LHCN-M2 (cell line): Measurements from ENCODE around the gene JRKL. TPM values are rescaled to one million over a fixed set of nuclear protein-coding genes. Genes with fewer than 3 reads are reported as not detected.

Source experiments
- DNase-seq: peaks from one replicate; pipeline ENCODE4 v3.0.0-alpha.2; 2012; ENCODE audit warnings: low read depth
- polyA plus RNA-seq: library from polyadenylated mRNA; unstranded; fragments of >200 nt; gene quantifications from one replicate; pipeline ENCODE4 v1.2.1, GENCODE V29; 2012; ENCODE audit warnings: missing spikeins
- total RNA-seq: library from RNA; depleted of rRNA; stranded (reverse); fragments of >200 nt; gene quantifications from 2 replicates; pipeline ENCODE4 v1.2.3, GENCODE V29; 2014; rRNA removed

The JRKL gene
- total RNA-seq: 6.6 and 7.3 TPM in 2 replicates
- polyA plus RNA-seq: 4.0 TPM

GRCh38 chr11:96389720-96390487 is at the start of gene JRKL, which contains the start of gene CCDC82:
JRKL (plus strand) TSS chr11:96390013; CDS start chr11:96390650, 637 bp downstream.
CCDC82 (minus strand) TSS chr11:96389912; CDS start chr11:96384747, 5,165 bp downstream.
- DNase-seq: peak; percentile 92

- DNase-seq: no peak
These were observed 49.3 kb upstream of the JRKL start for GRCh38 chr11:96340555-96340885.

GRCh38 chr11:96341211-96342013 is 48.4 kb upstream of the JRKL start:
- DNase-seq: peak; percentile 57

DNA sequence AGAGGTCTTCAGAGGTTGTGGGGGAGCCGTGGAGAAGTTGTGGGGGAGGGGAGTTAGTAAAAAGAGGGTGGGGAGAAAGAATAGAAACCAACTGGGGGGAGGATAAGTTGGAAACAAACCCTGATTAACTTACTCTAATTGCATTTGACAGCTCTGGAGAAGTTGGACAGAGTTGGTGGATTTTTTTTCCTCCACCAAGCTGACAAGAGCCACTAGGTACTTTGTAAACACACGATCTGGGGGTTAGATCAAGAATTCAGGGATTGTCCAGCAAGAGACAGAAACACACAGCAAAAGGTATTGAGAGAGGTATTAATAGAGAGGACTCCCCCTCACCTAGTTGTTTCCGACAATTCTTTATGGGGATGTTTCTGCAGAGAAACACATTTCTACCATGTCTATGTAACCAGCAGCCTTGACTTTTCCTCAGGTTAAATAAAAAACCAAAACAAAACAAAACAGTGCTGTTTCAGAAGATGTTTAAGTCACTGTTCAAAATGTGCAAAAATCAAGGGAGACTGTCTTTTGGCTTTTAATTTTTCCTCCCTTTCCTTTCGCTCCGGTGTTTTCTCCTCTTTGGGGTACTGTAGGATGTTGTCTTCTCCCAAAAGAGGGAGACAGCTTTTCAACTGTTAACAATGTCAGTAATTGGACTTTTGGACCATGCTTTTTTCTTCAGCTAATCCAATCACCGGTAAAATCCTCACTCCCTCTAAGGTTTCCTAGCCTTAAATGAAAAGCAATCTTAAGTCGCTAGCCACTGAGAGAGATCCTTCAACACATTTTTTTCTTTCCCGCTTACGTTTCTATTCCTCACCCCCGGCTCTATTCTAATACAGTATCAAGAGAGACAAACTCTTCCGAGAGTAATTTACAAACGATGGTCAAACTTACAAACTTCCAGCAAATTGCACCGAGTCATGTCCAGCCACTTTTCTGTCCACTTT is 47.5 kb upstream of the JRKL start:
- DNase-seq: no peak

DNA sequence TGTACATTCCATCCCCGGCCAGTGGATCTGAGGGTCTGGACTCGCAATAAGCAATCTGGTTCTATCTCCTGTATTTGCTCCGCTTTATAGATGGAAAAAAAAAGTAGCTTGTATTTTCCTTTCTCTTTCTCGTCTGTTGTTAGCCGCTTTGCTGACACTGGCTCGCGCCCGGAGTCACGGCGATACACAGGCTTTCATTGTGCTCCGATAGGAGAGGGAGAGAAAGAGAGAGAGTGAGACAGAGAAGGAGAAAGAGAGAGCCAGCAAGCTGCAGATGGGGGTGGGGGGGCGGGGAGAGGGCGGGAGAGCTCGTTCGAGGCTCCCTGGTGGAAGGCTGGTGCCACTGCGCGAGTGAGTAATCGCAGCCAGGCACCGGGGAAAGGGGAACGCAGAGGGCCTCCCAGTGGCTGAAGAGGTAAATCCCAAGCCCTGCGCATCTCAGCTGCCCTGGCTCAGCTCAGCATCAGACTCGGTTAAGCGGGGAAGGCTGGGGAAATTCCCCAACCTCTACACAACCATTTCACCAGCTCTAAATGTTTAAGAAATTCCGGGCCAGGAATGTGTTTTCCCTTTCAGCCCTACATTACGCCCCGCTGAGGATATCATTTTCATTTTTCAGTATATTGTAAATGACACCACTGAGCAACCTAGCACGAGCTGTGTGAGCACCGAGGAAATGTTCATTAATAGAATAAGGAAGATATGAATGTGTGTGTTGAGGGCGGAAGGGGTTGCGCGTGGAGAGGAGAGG is 46.7 kb upstream of the JRKL start, which contains the start of gene MAML2:
MAML2 (minus strand) TSS at position 235 of the 751 bp plus-strand sequence. CDS start 1,300 bp downstream, outside the sequence.
- DNase-seq: peak; percentile 92

DNA sequence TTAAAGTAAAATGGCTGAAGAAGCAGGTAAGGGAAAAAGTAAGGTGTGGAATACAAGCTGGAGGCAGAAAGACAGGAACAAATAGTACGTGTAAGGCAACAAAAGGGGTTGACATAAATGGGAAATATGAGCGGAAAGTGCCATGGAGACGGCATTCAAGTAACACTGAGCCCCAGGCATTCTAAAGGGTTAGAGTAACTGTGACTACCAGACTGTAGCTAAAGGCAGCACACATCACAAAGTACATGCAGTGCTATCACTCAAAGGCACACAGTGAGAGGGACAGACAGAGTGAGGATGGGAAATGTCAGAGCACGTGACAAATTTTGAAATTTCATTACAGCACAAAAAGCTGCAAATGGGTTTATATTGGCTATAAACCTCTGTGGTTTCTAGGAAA is 33.0 kb upstream of the JRKL start:
- DNase-seq: no peak

- no peak for DNase-seq
These were observed 32.0 kb upstream of the JRKL start for GRCh38 chr11:96357794-96358193.

- no peak for DNase-seq
These were observed 31.5 kb upstream of the JRKL start for GRCh38 chr11:96358321-96358720.

DNA sequence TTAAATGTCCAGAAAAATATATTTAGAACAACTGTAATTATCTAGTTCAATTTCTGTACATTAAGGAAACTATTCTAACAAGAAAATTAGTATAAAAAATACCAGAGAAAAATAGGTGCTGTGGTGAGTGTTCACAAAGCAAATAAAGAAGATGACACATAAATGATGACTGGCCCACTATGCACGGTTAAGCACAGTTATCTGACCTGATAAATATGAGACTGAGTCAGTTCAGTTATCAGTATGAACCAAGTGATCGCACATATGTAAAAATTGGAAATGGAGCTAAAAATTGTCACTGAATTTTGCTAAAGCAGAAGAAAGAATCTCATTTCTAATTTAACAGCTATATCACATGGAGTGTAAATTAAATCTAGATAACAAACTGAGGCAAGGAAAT is 28.0 kb upstream of the JRKL start:
- DNase-seq: peak; percentile 3

DNA sequence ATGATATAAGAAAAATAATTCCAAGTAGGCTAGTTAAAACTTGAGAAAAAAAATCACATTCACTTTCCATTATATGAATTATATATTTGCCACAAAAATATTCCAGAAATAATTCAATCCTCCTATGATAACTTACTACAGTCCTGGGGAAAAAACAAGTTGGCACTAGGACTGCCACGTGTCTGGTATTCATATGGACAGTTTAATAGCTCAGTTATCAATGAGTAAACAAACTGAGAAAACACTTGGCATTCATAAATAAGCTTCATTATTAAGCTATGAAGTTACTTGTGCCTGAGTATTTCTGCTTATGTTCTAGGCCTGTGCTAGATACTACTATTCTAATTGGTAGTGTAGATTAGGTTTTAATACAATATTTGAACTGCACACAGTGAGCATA is 24.3 kb upstream of the JRKL start:
- DNase-seq: no peak

- no peak for DNase-seq
These were observed 23.8 kb upstream of the JRKL start for GRCh38 chr11:96366024-96366423.

GRCh38 chr11:96367342-96367741 is 22.5 kb upstream of the JRKL start:
- no peak for DNase-seq

DNA sequence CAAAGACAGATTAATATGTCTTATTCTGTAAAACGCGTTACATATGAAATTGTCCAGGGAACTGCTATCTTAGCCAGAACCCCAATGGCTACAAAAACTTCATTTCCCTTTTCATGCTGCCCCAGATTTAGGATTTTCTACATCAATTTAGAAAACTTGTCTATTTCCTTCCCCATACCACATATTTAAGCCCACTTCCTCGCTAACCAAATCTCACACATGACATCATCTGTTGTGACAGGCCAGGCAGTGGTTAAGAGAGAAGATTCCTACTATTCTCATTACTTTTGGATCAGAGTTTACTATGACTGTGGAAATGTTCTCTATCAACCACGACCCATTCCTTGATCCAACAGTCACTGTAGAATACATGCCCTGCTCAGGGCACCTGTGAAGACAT is 16.0 kb upstream of the JRKL start:
- no peak for DNase-seq

- DNase-seq: no peak
These were observed 13.0 kb upstream of the JRKL start for GRCh38 chr11:96376796-96377195.

DNA sequence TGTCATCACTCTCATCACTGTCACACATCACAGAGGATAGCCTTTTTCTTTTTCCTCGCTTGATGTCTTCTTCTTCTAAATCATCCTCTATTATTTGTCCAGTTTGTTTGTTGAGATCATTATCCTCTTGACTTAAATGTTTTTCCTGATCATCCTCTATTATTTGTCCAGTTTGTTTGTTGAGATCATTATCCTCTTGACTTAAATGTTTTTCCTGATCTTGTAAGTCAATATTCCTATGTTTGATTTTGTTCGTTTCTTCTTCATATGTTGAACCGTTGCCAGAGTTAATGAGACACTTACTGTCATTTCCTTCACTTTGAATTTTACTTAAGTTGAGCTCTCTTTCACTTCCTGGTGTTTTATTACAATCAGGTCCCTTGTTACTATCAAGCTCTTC is 5.7 kb upstream of the JRKL start:
- no peak for DNase-seq

DNA sequence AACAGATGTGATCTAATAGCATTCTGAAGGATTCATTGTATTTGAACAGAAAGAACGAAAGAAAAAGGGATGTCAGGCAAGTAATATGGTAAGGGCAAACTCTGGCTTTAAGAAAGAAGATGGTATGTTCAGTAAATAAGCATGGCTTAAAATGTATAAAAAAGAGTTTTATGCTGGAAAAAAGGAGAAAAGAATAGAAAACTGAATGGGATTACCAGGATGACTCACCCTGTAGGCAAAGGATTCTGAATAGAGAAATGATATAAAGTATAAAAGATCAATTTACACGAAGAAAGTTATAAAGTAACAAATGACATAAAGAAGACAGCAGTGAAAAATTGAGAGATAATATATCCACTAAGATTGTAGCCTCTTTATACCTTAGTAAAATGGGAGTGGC is 4.6 kb upstream of the JRKL start:
- no peak for DNase-seq

DNA sequence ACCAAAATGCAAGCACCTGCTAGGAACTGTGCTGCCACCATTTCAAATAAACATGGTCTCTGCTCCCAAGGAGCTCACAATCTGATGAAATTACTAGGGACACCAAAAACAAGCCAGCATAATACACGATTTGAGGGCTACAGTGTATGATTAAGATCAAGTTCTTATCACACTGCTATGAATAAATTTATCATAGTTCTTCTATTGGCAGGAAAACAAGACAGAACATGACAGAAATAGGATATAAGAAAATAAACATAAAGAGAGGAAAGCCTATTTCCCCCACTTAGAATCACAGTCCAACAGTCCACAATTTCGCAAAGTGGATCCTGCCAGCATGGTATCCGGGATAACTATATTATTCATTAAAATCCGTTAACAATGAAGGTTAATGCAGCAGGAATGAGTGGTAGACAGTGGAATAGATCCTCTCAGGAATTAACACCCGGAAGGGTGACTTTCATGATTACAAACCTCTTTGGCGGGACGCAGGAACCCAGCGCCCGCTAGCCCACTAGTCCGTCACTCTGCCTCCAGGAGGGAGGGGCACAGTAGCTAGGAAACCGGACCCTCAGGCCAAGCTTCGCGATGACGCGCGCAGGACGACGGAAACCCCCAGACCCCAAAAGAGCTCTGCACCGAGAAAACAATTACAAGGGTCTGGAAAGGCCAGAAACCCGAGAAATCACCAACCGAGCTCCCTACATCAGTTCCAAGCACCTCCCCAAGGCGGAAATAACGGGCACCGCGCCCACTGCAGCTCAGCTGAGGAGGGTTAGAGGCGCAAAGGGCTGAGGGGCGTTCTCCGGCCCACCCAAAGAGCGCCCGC is 708 bp upstream of the JRKL start:
- no peak for DNase-seq

DNA sequence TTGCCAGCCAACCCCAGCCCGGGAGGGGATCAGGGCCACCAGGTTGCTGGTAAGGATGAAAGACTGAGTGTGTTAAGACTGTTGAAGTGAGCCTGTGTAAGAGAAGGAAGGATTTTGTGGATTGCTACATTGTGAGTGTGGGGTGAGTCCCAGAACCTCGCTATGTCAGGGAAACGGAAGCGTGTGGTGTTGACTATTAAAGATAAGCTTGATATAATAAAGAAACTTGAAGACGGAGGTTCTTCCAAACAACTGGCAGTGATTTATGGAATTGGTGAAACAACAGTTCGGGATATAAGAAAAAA is 627 bp downstream of the JRKL start:
- no peak for DNase-seq

DNA sequence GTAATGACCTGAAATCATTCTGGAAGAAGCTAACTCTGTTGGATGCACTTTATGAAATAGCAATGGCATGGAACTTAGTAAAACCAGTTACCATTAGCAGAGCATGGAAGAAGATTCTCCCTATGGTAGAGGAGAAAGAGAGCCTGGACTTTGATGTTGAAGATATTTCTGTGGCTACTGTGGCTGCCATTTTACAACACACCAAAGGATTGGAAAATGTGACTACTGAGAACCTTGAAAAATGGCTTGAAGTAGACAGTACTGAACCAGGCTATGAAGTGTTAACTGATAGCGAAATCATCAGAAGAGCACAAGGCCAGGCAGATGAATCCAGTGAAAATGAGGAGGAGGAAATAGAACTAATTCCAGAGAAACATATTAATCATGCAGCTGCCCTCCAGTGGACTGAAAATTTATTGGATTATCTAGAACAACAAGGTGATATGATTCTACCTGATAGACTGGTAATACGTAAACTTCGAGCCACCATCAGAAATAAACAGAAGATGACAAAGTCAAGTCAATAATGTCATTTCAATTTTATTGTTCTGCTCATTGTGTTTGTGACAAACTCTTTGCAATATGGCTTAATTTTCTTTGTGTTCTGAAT is 2.0 kb downstream of the JRKL start:
- no peak for DNase-seq
